Ureter (tissue), 1 donor: ENCODE data around the gene GJB3. TPM values are rescaled to one million over a fixed set of nuclear protein-coding genes. Genes with fewer than 3 reads are reported as not detected.

ENCODE experiments used
- DNase-seq: peaks from one replicate; pipeline ENCODE4 v3.0.0-alpha.2; 2020; ENCODE audit warnings: low spot score
- total RNA-seq: library from RNA; stranded (reverse); gene quantifications from one replicate; pipeline ENCODE4 v1.2.4, GENCODE V29; 2023
- donor health status: DM: yes; HTN: yes; CAD: no.

Gene GJB3
- total RNA-seq, 1 donor from 2014 or later, result 14.9 TPM

DNA sequence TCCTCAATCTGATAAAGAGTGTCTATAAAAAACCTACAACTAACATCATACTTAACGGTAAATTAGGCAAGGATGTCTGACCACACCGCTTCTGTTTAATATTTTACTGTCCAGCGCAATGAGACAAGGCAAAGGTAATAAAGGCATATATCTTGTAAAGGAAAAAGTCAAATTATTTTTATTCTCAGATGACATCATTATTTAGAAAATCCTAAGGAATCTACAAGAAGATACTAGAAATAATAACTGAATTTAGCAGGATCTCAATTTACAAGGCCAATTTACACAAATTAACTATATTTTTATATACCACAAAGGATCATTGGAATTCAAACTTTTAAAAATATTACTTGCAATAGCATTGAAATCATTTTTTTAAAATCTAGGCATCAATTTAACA is 41.2 kb downstream of the GJB3 start:
- DNase-seq, result no peak

- DNase-seq, result no peak
Observed at GRCh38 chr1:34824817-34825454, 43.9 kb downstream of the GJB3 start.

GRCh38 chr1:34825455-34826091 is 44.6 kb downstream of the GJB3 start:
- no peak for DNase-seq

DNA sequence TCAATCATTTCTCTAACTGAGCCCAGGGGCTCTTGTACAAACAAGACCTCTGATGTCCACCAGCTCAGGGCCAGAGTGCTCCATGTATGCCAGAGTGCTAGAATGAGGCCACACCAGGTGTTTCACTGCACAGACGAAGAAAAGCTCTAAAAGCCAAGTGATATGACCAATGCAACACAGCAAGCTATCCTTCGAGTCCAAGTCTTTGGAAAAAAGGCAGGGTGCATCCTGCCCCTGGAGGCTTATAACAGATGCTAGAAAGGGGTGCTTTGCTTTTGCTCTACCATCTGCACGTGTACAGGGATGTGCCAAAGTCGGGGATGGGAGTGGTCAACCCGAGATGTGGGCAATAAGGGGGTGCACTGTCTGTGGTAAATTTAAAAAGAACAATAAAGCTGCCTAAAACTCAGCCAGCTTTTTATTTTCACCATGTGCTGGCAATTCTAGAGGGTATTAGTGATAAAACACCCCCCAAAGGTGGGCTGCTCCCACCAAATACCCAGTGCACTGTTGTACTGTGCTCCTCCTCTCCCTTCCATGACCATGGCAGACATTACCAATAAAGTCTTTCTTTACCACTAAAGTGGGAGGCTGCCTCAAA is 46.4 kb downstream of the GJB3 start:
- DNase-seq, result no peak

DNA sequence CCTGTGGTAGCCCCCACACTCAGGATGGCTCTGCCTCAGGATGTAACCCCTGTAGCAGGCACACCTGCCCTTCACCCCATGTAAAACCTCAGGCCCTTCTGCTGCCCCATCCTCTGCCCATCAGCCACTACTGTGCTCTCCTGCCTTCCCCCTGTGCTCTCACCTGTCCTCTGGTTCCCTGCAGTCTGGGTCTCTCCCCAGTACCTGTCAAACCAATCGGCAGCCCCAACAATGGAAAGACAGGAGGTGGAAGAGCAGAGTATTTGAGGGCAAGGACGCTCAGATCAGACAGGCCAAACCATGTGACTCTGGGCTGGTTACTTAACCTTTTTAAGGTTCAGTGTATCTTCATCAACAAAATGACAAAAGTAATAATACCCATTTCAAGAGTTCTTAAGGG is 47.6 kb downstream of the GJB3 start:
- no peak for DNase-seq

DNA sequence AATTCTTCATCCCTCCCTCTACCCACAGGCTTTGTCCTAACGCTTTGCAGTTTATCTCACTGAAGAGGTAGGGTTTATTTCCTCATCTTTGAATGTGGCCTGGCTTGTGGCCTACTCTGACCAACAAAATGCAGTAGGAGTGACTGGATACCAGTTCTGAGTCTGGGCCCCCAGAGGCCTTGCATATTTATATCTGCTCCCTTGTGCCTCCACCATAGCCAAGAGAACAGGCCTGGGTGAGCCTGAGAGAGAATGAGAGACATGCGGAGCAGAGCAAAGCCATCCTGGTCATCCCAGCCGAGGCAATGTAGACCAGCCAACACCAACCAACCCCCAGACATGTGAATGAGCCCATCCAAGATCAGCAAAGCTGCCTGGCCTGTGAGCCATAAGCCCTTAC is 48.2 kb downstream of the GJB3 start:
- DNase-seq, result peak; percentile 28

GRCh38 chr1:34831721-34832246 is 50.8 kb downstream of the GJB3 start:
- no peak for DNase-seq

DNA sequence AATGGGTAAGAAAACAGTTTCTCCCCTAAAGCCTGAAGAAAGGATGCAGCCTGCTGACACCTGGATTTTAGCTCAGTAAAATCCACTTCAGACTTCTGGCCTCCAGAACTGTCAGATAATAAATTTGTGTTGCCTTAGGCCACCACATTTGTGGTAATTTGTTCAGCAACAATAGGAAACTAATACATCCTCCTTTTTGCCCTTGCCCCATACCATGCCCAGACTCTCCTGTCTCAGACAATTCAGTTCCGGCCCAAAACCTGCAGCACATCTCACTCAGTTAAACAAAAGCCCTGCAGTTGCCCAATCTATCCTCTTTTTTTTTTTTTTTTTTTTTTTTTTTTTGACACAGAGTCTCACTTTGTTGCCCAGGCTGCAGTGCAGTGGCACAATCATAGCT is 52.7 kb downstream of the GJB3 start:
- DNase-seq, result no peak

Other genes with a start within 250 kb of the GJB3 start
- gene GJB5, start 26.2 kb upstream of the GJB3 start, total RNA-seq, result 8.5 TPM
- gene GJB4, start 21.5 kb upstream of the GJB3 start, total RNA-seq, result 3.8 TPM
- 8.9 TPM for gene GJA4, start 11.8 kb downstream of the GJB3 start, total RNA-seq
- gene SMIM12, start 78.5 kb downstream of the GJB3 start, total RNA-seq, result 37.6 TPM
- 0.26 TPM for gene DLGAP3, start 148.4 kb downstream of the GJB3 start, total RNA-seq
- gene TMEM35B, start 204.1 kb downstream of the GJB3 start, total RNA-seq, result 29.6 TPM